T-helper 1 cell treated with Interleukin-12 subunit alpha and Interleukin-12 subunit beta and Interleukin-4 antibody, amounts not matched to agents 30 μg/mL and 1 μg/mL, for 36 hours (primary cell): ENCODE data around the gene NCOA6.
"Not testable (repeated sequence)": the region's sequence is repeated elsewhere in the genome, so short reads cannot be mapped to it uniquely, and the experiment has no call there.

ENCODE experiments used
- H3K27ac Mint-ChIP-seq: one replicate; pipeline ENCODE4 v1.8.0; 2021; ENCODE audit warnings: mild to moderate bottlenecking, mixed read lengths
- H3K27me3 Mint-ChIP-seq: one replicate; pipeline ENCODE4 v1.8.0; 2021; ENCODE audit warnings: low read depth, mixed read lengths
- H3K36me3 Mint-ChIP-seq: one replicate; pipeline ENCODE4 v1.8.0; 2021; ENCODE audit warnings: low read depth, mixed read lengths
- H3K4me1 Mint-ChIP-seq: one replicate; pipeline ENCODE4 v1.8.0; 2021; ENCODE audit warnings: low read depth, mixed read lengths
- H3K4me3 Mint-ChIP-seq: one replicate; pipeline ENCODE4 v1.8.0; 2021; ENCODE audit warnings: mild to moderate bottlenecking, moderate library complexity, mixed read lengths
- H3K9me3 Mint-ChIP-seq: one replicate; pipeline ENCODE4 v1.8.0; 2021; ENCODE audit warnings: mixed read lengths

The NCOA6 gene

GRCh38 chr20:34743039-34743438, 82.4 kb downstream of the NCOA6 start:
- peaks cover 3% of the 10 kb centered on the region for H3K4me1 Mint-ChIP-seq
- no peaks in the 10 kb centered on the region for H3K9me3 Mint-ChIP-seq
- H3K4me3 Mint-ChIP-seq: no peak overlapping the region
- H3K27ac Mint-ChIP-seq: no peak overlapping the region
- H3K36me3 Mint-ChIP-seq: peaks cover 37% of the 10 kb centered on the region
- H3K27me3 Mint-ChIP-seq: no peaks in the 10 kb centered on the region

DNA sequence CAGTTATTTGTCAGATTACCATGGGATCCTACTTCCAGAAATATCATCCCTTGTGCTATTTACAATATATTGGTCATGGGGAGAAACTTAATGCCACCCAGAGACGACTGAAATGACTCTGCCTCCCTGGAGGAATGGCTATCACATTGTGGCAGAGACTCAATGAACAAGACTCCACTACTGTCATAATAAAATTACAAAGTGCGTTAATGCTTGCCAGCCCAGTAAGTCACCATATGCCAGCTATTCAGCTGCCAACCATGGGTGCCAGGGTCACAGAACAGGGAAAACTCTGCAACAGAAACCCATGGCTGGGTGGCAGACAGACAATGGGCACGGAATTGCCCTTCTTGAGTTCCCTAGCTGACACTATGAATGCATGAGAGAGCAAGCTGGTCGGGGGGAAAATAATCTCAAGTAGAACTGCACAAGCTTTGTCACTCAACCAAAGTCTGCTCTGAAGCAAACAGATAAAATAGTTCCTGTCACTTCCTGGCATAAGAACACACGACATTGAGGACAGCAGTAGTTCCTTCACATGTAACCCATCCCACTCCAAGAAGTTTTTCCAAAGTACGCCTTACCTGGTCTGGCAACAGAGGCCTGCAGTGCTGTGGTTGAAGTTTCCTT, 89.2 kb downstream of the NCOA6 start:
- no peak overlapping the region for H3K27ac Mint-ChIP-seq
- H3K4me1 Mint-ChIP-seq: no peaks in the 10 kb centered on the region
- no peaks in the 10 kb centered on the region for H3K27me3 Mint-ChIP-seq
- peaks cover 19% of the 10 kb centered on the region for H3K36me3 Mint-ChIP-seq
- no peaks in the 10 kb centered on the region for H3K9me3 Mint-ChIP-seq
- no peak overlapping the region for H3K4me3 Mint-ChIP-seq

- H3K36me3 Mint-ChIP-seq: peaks cover 20% of the 10 kb centered on the region
- H3K4me3 Mint-ChIP-seq: no peak overlapping the region
- H3K27me3 Mint-ChIP-seq: no peaks in the 10 kb centered on the region
- no peaks in the 10 kb centered on the region for H3K4me1 Mint-ChIP-seq
- no peak overlapping the region for H3K27ac Mint-ChIP-seq
- no peaks in the 10 kb centered on the region for H3K9me3 Mint-ChIP-seq
Measured at GRCh38 chr20:34732523-34732922, 92.9 kb downstream of the NCOA6 start.

- Mint-ChIP-seq H3K4me1 (no peaks in the 10 kb centered on the region), H3K27ac (no peak overlapping the region), H3K9me3 (no peaks in the 10 kb centered on the region), H3K27me3 (no peaks in the 10 kb centered on the region), H3K36me3 (peaks cover 38% of the 10 kb centered on the region), H3K4me3 (no peak overlapping the region)
Measured at GRCh38 chr20:34729416-34729815, 96.0 kb downstream of the NCOA6 start.

- Mint-ChIP-seq H3K27me3 (no peaks in the 10 kb centered on the region), H3K27ac (no peak overlapping the region), H3K36me3 (peaks cover 26% of the 10 kb centered on the region), H3K4me1 (peaks cover 8% of the 10 kb centered on the region), H3K4me3 (no peak overlapping the region), H3K9me3 (no peaks in the 10 kb centered on the region)
Measured at GRCh38 chr20:34724172-34724571, 101.3 kb downstream of the NCOA6 start.

GRCh38 chr20:34722560-34722959, 102.9 kb downstream of the NCOA6 start:
- H3K27ac Mint-ChIP-seq, H3K9me3 Mint-ChIP-seq, H3K4me3 Mint-ChIP-seq, H3K4me1 Mint-ChIP-seq, H3K27me3 Mint-ChIP-seq: not testable (repeated sequence)
- peaks cover 26% of the 10 kb centered on the region for H3K36me3 Mint-ChIP-seq

GRCh38 chr20:34720266-34720665, 105.2 kb downstream of the NCOA6 start:
- no peak overlapping the region for H3K27ac Mint-ChIP-seq

GRCh38 chr20:34719242-34720017, 106.0 kb downstream of the NCOA6 start:
- H3K4me3 Mint-ChIP-seq, H3K27ac Mint-ChIP-seq, H3K4me1 Mint-ChIP-seq, H3K27me3 Mint-ChIP-seq, H3K9me3 Mint-ChIP-seq: not testable (repeated sequence)
- peaks cover 14% of the 10 kb centered on the region for H3K36me3 Mint-ChIP-seq

More at GRCh38 chr20:34720266-34720665, 105.2 kb downstream of the NCOA6 start:
- no peaks in the 10 kb centered on the region for H3K9me3 Mint-ChIP-seq
- peaks cover 10% of the 10 kb centered on the region for H3K36me3 Mint-ChIP-seq
- peaks cover 9% of the 10 kb centered on the region for H3K4me1 Mint-ChIP-seq
- no peak overlapping the region for H3K4me3 Mint-ChIP-seq
- no peaks in the 10 kb centered on the region for H3K27me3 Mint-ChIP-seq

DNA sequence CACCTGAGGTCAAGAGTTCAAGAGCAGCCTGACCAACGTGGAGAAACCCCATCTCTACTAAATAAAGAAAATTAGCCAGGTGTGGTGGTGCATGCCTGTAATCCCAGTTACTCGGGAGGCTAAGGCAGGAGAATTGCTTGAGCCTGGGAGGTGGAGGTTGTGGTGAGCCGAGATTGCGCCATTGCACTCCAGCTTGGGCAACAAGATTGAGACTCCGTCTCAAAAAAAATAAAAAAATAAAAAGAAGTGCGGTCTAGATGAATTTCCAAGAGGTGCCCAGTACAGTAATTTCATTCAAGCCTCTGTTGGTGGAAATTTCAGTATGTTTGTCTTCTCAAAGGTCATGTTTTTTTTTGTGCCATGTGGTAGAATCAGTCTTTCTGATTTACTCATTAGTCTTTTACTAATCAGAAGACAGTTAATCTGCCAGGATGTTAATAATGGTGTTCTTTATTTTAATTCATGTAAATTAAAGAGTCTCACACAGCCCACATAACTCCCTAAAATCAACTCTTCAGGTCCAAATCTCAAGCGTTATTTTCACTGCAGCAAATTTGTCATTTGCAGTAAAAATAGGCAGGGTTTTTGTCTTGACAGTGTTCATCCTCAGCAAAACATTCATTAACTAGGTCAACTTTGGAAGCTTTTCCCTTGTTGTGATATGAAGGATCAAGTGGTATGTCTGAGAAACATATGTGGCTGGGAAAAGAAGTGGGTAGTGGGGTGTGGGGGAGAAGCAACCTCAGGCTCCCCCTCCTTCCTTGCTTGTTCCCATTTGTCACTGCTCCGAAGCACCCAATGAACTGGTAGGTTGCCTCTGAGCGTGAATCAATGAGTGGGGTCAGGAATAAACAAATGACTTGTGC, 108.0 kb downstream of the NCOA6 start:
- Mint-ChIP-seq H3K36me3 (peaks cover 20% of the 10 kb centered on the region), H3K9me3 (no peaks in the 10 kb centered on the region), H3K4me1 (peaks cover 9% of the 10 kb centered on the region), H3K27ac (no peak overlapping the region), H3K4me3 (no peak overlapping the region), H3K27me3 (no peaks in the 10 kb centered on the region)

- Mint-ChIP-seq H3K4me1 (peaks cover 9% of the 10 kb centered on the region), H3K36me3 (peaks cover 21% of the 10 kb centered on the region), H3K4me3 (no peak overlapping the region), H3K27ac (no peak overlapping the region), H3K27me3 (no peaks in the 10 kb centered on the region), H3K9me3 (no peaks in the 10 kb centered on the region)
Measured at GRCh38 chr20:34716921-34717229, 108.6 kb downstream of the NCOA6 start.

- Mint-ChIP-seq H3K4me3 (no peak overlapping the region), H3K27me3 (peaks cover 7% of the 10 kb centered on the region), H3K9me3 (no peaks in the 10 kb centered on the region), H3K4me1 (peaks cover 13% of the 10 kb centered on the region), H3K36me3 (peaks cover 19% of the 10 kb centered on the region), H3K27ac (no peak overlapping the region)
Measured at GRCh38 chr20:34715384-34715783, 110.1 kb downstream of the NCOA6 start.

DNA sequence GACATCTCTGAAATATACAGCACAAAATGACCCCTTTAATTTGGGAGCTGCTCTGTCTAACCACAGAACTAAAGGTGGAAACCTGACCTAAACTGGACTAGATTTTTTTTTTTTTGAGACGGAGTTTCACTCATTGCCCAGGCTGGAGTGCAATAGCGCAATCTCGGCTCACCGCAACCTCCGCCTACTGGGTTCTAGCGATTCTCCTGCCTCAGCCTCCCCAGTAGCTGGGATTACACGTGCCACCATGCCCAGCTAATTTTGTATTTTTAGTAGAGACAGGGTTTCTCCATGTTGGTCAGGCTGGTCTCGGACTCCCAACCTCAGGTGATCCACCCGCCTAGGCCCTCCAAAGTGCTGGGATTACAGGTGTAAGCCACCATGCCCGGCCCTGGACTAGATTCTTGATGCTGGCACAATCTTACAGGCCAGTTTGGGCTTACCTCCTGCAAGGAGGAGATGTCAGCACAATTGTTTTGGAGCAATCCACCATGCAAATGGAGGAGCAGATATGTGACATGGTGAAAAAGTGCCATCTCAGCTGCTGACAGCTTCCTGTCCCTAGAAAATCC, 111.4 kb downstream of the NCOA6 start:
- H3K27ac Mint-ChIP-seq, H3K4me1 Mint-ChIP-seq, H3K9me3 Mint-ChIP-seq, H3K4me3 Mint-ChIP-seq, H3K27me3 Mint-ChIP-seq: not testable (repeated sequence)
- H3K36me3 Mint-ChIP-seq: peaks cover 19% of the 10 kb centered on the region

DNA sequence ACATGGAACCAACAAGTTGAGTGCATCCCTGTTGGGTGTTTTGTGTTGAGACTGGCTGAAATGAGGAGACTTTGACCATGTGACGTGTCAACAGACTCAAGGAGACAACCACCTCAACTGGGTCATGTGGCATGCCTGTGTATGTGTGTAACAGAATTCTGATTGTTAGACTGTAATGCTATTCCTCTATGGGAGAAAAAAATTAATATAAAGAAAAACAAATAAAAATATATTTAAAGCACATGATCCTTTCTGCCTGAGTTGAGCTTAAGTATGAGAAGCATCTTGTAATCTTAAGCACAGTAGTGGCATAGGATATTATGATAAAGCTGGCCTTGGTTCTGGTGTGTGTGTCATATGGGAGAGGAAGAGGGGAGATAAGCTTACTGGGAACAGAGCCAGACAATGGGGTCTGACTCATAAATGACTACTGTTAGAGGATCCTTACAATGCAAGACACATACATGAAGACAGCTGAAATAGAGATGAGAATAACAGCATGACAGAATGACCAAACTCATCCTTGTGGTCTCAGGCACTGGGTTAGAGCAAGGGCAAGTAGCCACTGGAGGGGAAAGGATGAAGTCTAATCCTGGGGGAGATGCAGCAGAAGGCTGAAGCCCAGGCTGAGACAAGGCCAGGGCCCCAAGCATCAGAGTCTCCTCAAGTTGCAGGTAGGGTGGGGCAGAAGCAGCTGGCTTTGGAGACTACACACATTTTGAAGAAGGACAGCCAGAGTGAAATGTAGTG, 112.1 kb downstream of the NCOA6 start:
- H3K27me3 Mint-ChIP-seq: peaks cover 10% of the 10 kb centered on the region
- H3K9me3 Mint-ChIP-seq: no peaks in the 10 kb centered on the region
- H3K4me1 Mint-ChIP-seq: peaks cover 10% of the 10 kb centered on the region
- H3K4me3 Mint-ChIP-seq: no peak overlapping the region
- peaks cover 19% of the 10 kb centered on the region for H3K36me3 Mint-ChIP-seq
- H3K27ac Mint-ChIP-seq: no peak overlapping the region

- no peak overlapping the region for H3K4me3 Mint-ChIP-seq
- no peak overlapping the region for H3K27ac Mint-ChIP-seq
- peaks cover 16% of the 10 kb centered on the region for H3K36me3 Mint-ChIP-seq
- peaks cover 15% of the 10 kb centered on the region for H3K4me1 Mint-ChIP-seq
- H3K27me3 Mint-ChIP-seq: peaks cover 10% of the 10 kb centered on the region
- H3K9me3 Mint-ChIP-seq: no peaks in the 10 kb centered on the region
Measured at GRCh38 chr20:34712525-34713192, 112.8 kb downstream of the NCOA6 start.
